ENCODE results near the gene C5orf58.

The C5orf58 gene

GRCh38 chr5:170292179-170293104, 59.7 kb downstream of the C5orf58 start:
- Histone ChIP-seq H3K27me3 (replicated peaks; ENCODE audit: control insufficient read depth, insufficient read depth, low read length) (no peaks in the 10 kb centered on the region), H3K4me3 (replicated peaks; ENCODE audit: low read depth, low read length) (no peak overlapping the region), H3K36me3 (ENCODE audit: control insufficient read depth, insufficient read depth, low read length) (peaks cover 25% of the 10 kb centered on the region)
- no peak for DNase-seq (ENCODE audit: extremely low read depth, insufficient read length)
- no peak for TF ChIP-seq CTCF (IDR thresholded peaks at IDR 0.05; ENCODE audit: insufficient read depth, low read length, poor library complexity, severe bottlenecking)

GRCh38 chr5:170293273-170293672, 60.5 kb downstream of the C5orf58 start:
- no peaks in the 10 kb centered on the region for H3K27me3 ChIP-seq (replicated peaks; ENCODE audit: control insufficient read depth, insufficient read depth, low read length)
- peak; percentile 35 for TF ChIP-seq CTCF (IDR thresholded peaks at IDR 0.05; ENCODE audit: insufficient read depth, low read length, poor library complexity, severe bottlenecking)
- H3K36me3 ChIP-seq (ENCODE audit: control insufficient read depth, insufficient read depth, low read length): peaks cover 23% of the 10 kb centered on the region
- no peak overlapping the region for H3K4me3 ChIP-seq (replicated peaks; ENCODE audit: low read depth, low read length)
- peak; percentile 73 for DNase-seq (ENCODE audit: extremely low read depth, insufficient read length)

- no peak for DNase-seq (ENCODE audit: extremely low read depth, insufficient read length)
- no peak for TF ChIP-seq CTCF (IDR thresholded peaks at IDR 0.05; ENCODE audit: insufficient read depth, low read length, poor library complexity, severe bottlenecking)
- peaks cover 16% of the 10 kb centered on the region for H3K36me3 ChIP-seq (ENCODE audit: control insufficient read depth, insufficient read depth, low read length)
- no peaks in the 10 kb centered on the region for H3K27me3 ChIP-seq (replicated peaks; ENCODE audit: control insufficient read depth, insufficient read depth, low read length)
- no peak overlapping the region for H3K4me3 ChIP-seq (replicated peaks; ENCODE audit: low read depth, low read length)
Observed at GRCh38 chr5:170294057-170294456, 61.3 kb downstream of the C5orf58 start.

- TF ChIP-seq CTCF (IDR thresholded peaks at IDR 0.05; ENCODE audit: insufficient read depth, low read length, poor library complexity, severe bottlenecking): no peak
- no peak for DNase-seq (ENCODE audit: extremely low read depth, insufficient read length)
- H3K36me3 ChIP-seq (ENCODE audit: control insufficient read depth, insufficient read depth, low read length): peaks cover 13% of the 10 kb centered on the region
- no peak overlapping the region for H3K4me3 ChIP-seq (replicated peaks; ENCODE audit: low read depth, low read length)
- no peaks in the 10 kb centered on the region for H3K27me3 ChIP-seq (replicated peaks; ENCODE audit: control insufficient read depth, insufficient read depth, low read length)
Observed at GRCh38 chr5:170294556-170294955, 61.8 kb downstream of the C5orf58 start.
